Gastroesophageal sphincter (tissue), 3 donors: ENCODE data around the gene AATF.

Experiments
- CTCF ChIP-seq, 4 experiments: fragments of 200-600 bp in 2 of 4; fragments of 450-650 bp in 2 of 4; sonication (generic) in 1 of 4; IDR thresholded peaks; one replicate each; pipeline ENCODE4 v1.5.1; 2017 to 2019; ENCODE audit warnings: antibody characterized with exemption in 4 of 4, mild to moderate bottlenecking in 2 of 4, moderate library complexity in 2 of 4
- POLR2A ChIP-seq, 2 donors: fragments of 450-650 bp; IDR thresholded peaks; one replicate each; pipeline ENCODE4 v1.6.1; 2017; ENCODE audit warnings: antibody characterized with exemption in 2 of 2, mild to moderate bottlenecking in 2 of 2, moderate library complexity in 1 of 2

GRCh38 chr17:36944553-36944952, 4.2 kb upstream of the AATF start:
- TF ChIP-seq CTCF (IDR thresholded peaks at IDR 0.05) (no peak), POLR2A (IDR thresholded peaks at IDR 0.05) (no peak)
